WTC11 (cell line): ENCODE data around the gene GABRR2. TPM values are rescaled to one million over a fixed set of nuclear protein-coding genes. Genes with fewer than 3 reads are reported as not detected.

Experiments
- ATAC-seq: fragments of 200-7000 bp; cut with Tn5 transposase; 2 replicates; pipeline ENCODE4 v1.10.0; 2021; ENCODE audit warnings: mild to moderate bottlenecking, moderate library complexity
- CTCF ChIA-PET: fragments of 300-600 bp; sonication (Branson Sonifier 250); formaldehyde crosslinking; loops from one replicate; lab custom pipeline; 2021; ENCODE audit warnings: antibody characterized with exemption; lab: Charles Lee
- POLR2A ChIA-PET: fragments of 350-600 bp; sonication (Branson Sonifier 250); formaldehyde crosslinking; loops from one replicate; lab custom pipeline; 2021; ENCODE audit warnings: antibody characterized with exemption; lab: Charles Lee
- DNase-seq: peaks from one replicate; pipeline ENCODE4 v3.0.0; 2021; ENCODE audit warnings: low spot score
- H3K27ac Mint-ChIP-seq: 2 replicates; pipeline ENCODE4 v1.8.0; 2021; ENCODE audit warnings: mixed read lengths
- H3K27me3 Mint-ChIP-seq: 2 replicates; pipeline ENCODE4 v1.8.0; 2021; ENCODE audit warnings: low read depth, mild to moderate bottlenecking, moderate library complexity, mixed read lengths
- H3K36me3 Mint-ChIP-seq: 2 replicates; pipeline ENCODE4 v1.8.0; 2021; ENCODE audit warnings: mixed read lengths
- H3K4me1 Mint-ChIP-seq: 2 replicates; pipeline ENCODE4 v1.8.0; 2022; ENCODE audit warnings: mixed read lengths
- H3K4me3 Mint-ChIP-seq: 2 replicates; pipeline ENCODE4 v1.8.0; 2021; ENCODE audit warnings: mild to moderate bottlenecking, moderate library complexity, mixed read lengths
- H3K9me3 Mint-ChIP-seq: 2 replicates; pipeline ENCODE4 v1.8.0; 2021; ENCODE audit warnings: mixed read lengths
- ATF2 ChIP-seq: sonication (generic); formaldehyde crosslinking; IDR thresholded peaks from 2 replicates; pipeline ENCODE4 v1.8.1; 2022; ENCODE audit warnings: low read depth, missing genetic modification reagents, borderline replicate concordance
- ATF6 ChIP-seq: sonication (generic); formaldehyde crosslinking; IDR thresholded peaks from 2 replicates; pipeline ENCODE4 v1.8.1; 2023; ENCODE audit warnings: mild to moderate bottlenecking, missing genetic modification reagents
- CTCF ChIP-seq: fragments of 200-600 bp; IDR thresholded peaks from 2 replicates; pipeline ENCODE4 v1.8.0; 2022; ENCODE audit warnings: antibody characterized with exemption
- ESRRA ChIP-seq: sonication (generic); formaldehyde crosslinking; IDR thresholded peaks from 2 replicates; pipeline ENCODE4 v1.8.1; 2022; ENCODE audit warnings: mild to moderate bottlenecking, missing genetic modification reagents, borderline replicate concordance
- FOXJ3 ChIP-seq: sonication (generic); formaldehyde crosslinking; IDR thresholded peaks from 2 replicates; pipeline ENCODE4 v1.9.0; 2021; ENCODE audit warnings: missing genetic modification reagents, mild to moderate bottlenecking, borderline replicate concordance
- GRHL2 ChIP-seq: fragments of 250-450 bp; sonication (Bioruptor Pico); IDR thresholded peaks from 2 replicates; pipeline ENCODE4 v1.8.0; 2022; ENCODE audit warnings: mild to moderate bottlenecking, moderate library complexity; ENCODE audit not compliant: insufficient replicate concordance, severe bottlenecking
- IRF1 ChIP-seq: sonication (generic); formaldehyde crosslinking; IDR thresholded peaks from 2 replicates; pipeline ENCODE4 v1.8.0; 2023; ENCODE audit warnings: missing genetic modification reagents
- JAZF1 ChIP-seq: fragments of 250-450 bp; sonication (Bioruptor Pico); IDR thresholded peaks from 2 replicates; pipeline ENCODE4 v1.9.0; 2021; ENCODE audit warnings: moderate library complexity, mild to moderate bottlenecking, inconsistent platforms
- JUN ChIP-seq: sonication (generic); formaldehyde crosslinking; IDR thresholded peaks from 2 replicates; pipeline ENCODE4 v1.8.0; 2023; ENCODE audit warnings: mild to moderate bottlenecking, missing genetic modification reagents
- MYBL2 ChIP-seq: sonication (generic); formaldehyde crosslinking; IDR thresholded peaks from 2 replicates; pipeline ENCODE4 v1.8.1; 2023; ENCODE audit warnings: mild to moderate bottlenecking, moderate library complexity, missing genetic modification reagents
- NR1H2 ChIP-seq: sonication (generic); formaldehyde crosslinking; IDR thresholded peaks from 2 replicates; pipeline ENCODE4 v1.9.0; 2021; ENCODE audit warnings: mild to moderate bottlenecking, moderate library complexity, missing genetic modification reagents
- NR3C1 ChIP-seq: sonication (generic); formaldehyde crosslinking; conservative IDR thresholded peaks from 2 replicates; pipeline ENCODE4 v1.8.1; 2023; ENCODE audit warnings: low read depth, mild to moderate bottlenecking, missing genetic modification reagents
- PREB ChIP-seq: sonication (generic); formaldehyde crosslinking; IDR thresholded peaks from 2 replicates; pipeline ENCODE4 v1.8.1; 2022; ENCODE audit warnings: mild to moderate bottlenecking, missing genetic modification reagents, moderate library complexity, borderline replicate concordance
- RORB ChIP-seq: fragments of 250-450 bp; sonication (Bioruptor Pico); IDR thresholded peaks from 2 replicates; pipeline ENCODE4 v1.9.0; 2021; ENCODE audit warnings: mild to moderate bottlenecking
- SOX15 ChIP-seq: fragments of 250-450 bp; sonication (Bioruptor Pico); IDR thresholded peaks from 2 replicates; pipeline ENCODE4 v1.9.0; 2021; ENCODE audit warnings: mild to moderate bottlenecking
- ZNF232 ChIP-seq: sonication (generic); formaldehyde crosslinking; IDR thresholded peaks from 2 replicates; pipeline ENCODE4 v1.8.0; 2022; ENCODE audit warnings: mild to moderate bottlenecking, missing genetic modification reagents
- ZNF263 ChIP-seq: sonication (generic); formaldehyde crosslinking; IDR thresholded peaks from 2 replicates; pipeline ENCODE4 v1.8.1; 2022; ENCODE audit warnings: low read depth, mild to moderate bottlenecking, moderate library complexity, missing genetic modification reagents
- ZNF423 ChIP-seq: fragments of 250-450 bp; sonication (Bioruptor Pico); IDR thresholded peaks from 2 replicates; pipeline ENCODE4 v2.1.2; 2022; ENCODE audit warnings: mild to moderate bottlenecking, moderate library complexity
- ZSCAN18 ChIP-seq: fragments of 250-450 bp; sonication (Bioruptor Pico); IDR thresholded peaks from 2 replicates; pipeline ENCODE4 v2.1.2; 2022; ENCODE audit warnings: mild to moderate bottlenecking, moderate library complexity
- total RNA-seq: library from RNA; stranded (reverse); gene quantifications from 3 replicates; pipeline ENCODE4 v1.2.3, GENCODE V29; 2021

Gene GABRR2
- total RNA-seq, 1 experiment from 2014 or later: not detected

- Mint-ChIP-seq H3K4me1 (peaks cover 13% of the 10 kb centered on the region), H3K27ac (no peak overlapping the region), H3K36me3 (no peaks in the 10 kb centered on the region), H3K9me3 (peaks cover 19% of the 10 kb centered on the region), H3K4me3 (no peak overlapping the region), H3K27me3 (no peaks in the 10 kb centered on the region)
- ChIA-PET POLR2A (no interaction called here), CTCF (interaction anchor here (0.8 to 6.7 kb wide), 8 partner anchors 10 to 317 kb away, joined by 3 to 38 read pairs (median 5); no protein-coding TSS in a partner anchor)
- DNase-seq (no peak), ATAC-seq (peak; percentile 94)
- TF ChIP-seq ZNF232 (CRISPR knock-in tag) (no peak), ZSCAN18 (CRISPR knock-in tag) (no peak), CTCF (peak; percentile 41; the same call in 1 of the 2 replicates)
These were observed 15.6 kb downstream of the GABRR2 start for GRCh38 chr6:89299466-89299850.

- Mint-ChIP-seq H3K4me1 (peaks cover 13% of the 10 kb centered on the region), H3K27me3 (no peaks in the 10 kb centered on the region), H3K9me3 (peaks cover 18% of the 10 kb centered on the region), H3K36me3 (no peaks in the 10 kb centered on the region), H3K27ac (no peak overlapping the region), H3K4me3 (no peak overlapping the region)
- no peak for ATAC-seq
- POLR2A ChIA-PET: no interaction called here
- TF ChIP-seq SOX15 (CRISPR knock-in tag): no peak
- no peak for TF ChIP-seq ATF6 (CRISPR knock-in tag)
- no peak for TF ChIP-seq ATF2 (CRISPR knock-in tag)
- no peak for TF ChIP-seq NR3C1 (CRISPR knock-in tag)
- no peak for TF ChIP-seq IRF1 (CRISPR knock-in tag)
- TF ChIP-seq ZNF263 (CRISPR knock-in tag): no peak
- TF ChIP-seq NR1H2: no peak
- no peak for TF ChIP-seq ESRRA (CRISPR knock-in tag)
- TF ChIP-seq RORB: no peak
- no peak for TF ChIP-seq JAZF1 (CRISPR knock-in tag)
- TF ChIP-seq GRHL2 (CRISPR knock-in tag): no peak
- no peak for TF ChIP-seq ZNF423 (CRISPR knock-in tag)
- TF ChIP-seq MYBL2: no peak
- TF ChIP-seq FOXJ3 (CRISPR knock-in tag): no peak
- no peak for TF ChIP-seq JUN (CRISPR knock-in tag)
- TF ChIP-seq PREB (CRISPR knock-in tag): no peak
- CTCF ChIA-PET: interaction anchor here (0.7 to 6.7 kb wide), 10 partner anchors 9 to 316 kb away, joined by 3 to 38 read pairs (median 5); no protein-coding TSS in a partner anchor
- DNase-seq: no peak
These were observed 16.2 kb downstream of the GABRR2 start for GRCh38 chr6:89298680-89299465.
